AG08396 (cell line): Measurements from ENCODE around the gene KLK2.

Source experiments
- DNase-seq: peaks from one replicate; pipeline ENCODE4 v3.0.0; 2012; ENCODE audit warnings: low spot score, mixed read lengths

Gene KLK2

DNA sequence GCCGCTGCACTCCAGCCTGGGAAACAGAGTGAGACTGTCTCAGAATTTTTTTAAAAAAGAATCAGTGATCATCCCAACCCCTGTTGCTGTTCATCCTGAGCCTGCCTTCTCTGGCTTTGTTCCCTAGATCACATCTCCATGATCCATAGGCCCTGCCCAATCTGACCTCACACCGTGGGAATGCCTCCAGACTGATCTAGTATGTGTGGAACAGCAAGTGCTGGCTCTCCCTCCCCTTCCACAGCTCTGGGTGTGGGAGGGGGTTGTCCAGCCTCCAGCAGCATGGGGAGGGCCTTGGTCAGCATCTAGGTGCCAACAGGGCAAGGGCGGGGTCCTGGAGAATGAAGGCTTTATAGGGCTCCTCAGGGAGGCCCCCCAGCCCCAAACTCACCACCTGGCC, at the start of gene KLK2:
Gene KLK2, plus strand, starts transcription at position 384 of the 400 bp plus-strand sequence. CDS start 35 bp downstream, outside the sequence.
- no peak for DNase-seq

DNA sequence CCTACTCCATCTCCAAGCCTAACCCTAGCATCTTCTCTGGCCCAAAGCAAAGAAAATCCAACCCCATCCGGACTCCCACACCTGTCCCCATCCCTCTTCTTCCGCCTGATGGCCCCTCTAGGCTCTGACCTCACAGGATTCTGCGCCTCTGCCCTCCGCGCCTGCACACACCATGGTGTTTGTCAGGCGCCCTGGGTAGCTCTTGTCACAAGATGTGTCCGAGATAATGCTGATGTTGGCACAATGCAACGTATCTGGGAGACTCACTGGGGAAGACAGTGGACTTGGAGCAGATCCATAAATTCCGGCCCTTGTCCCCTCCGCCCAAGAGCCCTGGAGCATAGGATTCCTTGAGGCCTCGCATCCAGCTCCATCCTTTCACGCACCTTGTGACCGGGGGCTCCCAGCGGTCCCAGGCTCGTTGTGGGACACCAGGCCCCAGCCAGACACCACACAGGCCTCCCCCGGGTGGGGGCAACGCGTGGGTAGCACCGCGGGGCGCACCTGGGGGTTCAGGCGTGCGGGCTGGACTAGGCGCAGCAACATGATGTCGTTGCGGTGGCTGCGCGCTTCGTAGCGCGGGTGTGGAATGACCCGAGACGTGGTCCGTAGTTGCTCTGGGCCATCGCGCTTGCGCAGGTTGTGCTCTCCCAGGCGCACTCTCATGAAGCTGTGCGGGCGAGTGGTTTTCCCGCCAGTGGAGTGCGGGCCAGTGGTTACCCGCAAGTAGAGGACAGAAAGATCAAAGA, 46.6 kb upstream of the KLK2 start:
- no peak for DNase-seq

DNA sequence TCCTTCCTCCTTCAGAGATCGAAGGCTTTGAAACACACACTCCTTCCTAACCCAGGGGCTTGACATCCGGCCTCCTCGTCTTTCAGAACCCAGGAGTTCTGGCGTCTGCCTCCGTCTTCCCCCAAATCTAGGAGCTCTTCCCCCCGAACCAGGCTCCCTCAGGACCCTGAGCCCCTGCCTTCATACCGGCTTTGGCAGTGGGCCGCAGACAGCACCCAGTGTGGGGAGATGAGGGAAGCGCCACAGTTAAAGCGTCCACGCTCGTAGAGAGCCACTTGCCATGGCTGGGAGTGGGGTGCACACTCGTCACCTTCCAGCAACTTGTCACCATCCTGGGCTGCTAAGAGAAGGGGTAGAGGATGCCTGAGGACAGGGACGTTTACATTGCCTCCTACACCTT, 45.8 kb upstream of the KLK2 start:
- DNase-seq = no peak

GRCh38 chr19:50829801-50830200, 43.4 kb upstream of the KLK2 start:
- no peak for DNase-seq

GRCh38 chr19:50830266-50831025, 42.8 kb upstream of the KLK2 start:
- no peak for DNase-seq

DNA sequence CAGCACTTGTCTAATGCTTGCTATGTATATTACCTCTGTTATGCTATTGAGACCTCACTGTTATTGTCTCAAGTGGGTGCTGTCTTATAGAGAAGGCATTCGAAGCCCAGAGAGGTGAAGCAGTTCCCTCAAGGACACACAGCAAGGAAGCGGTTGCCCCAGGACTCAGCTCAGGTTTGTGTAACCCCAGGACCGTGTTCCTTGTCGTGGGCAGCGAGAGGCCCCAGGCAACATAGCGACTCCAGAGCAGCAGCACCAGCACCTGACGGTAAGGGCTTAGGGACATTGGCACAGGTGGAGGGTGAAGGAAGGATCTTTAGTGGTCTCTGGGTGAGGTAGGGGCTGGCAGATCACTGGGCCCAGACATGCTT, 42.2 kb upstream of the KLK2 start:
- no peak for DNase-seq

DNA sequence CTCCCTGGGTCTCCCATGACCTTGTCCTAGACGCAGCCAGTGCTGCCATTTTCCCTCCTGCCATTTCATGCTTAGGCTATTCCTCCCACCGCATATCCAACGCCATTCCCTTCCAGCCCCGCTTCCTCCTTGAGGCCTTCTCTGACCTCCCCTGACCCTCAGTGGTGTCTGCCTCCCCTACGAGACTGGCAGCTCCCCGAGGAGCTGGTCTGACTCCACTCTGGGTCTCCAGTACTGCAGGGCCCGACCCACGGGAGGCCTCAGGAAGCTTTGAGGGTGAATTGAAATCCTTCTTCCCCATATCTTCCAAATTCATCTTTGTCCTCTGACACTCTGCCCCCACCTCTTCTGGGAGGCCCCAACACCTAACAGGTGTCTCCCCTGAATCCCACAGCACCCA, 40.6 kb upstream of the KLK2 start:
- DNase-seq = no peak

GRCh38 chr19:50833117-50833801, 40.0 kb upstream of the KLK2 start, which contains the start of gene KLK15:
TSS of gene KLK15 (minus strand) at chr19:50833574. CDS start at chr19:50831492, 2,082 bp downstream.
- no peak for DNase-seq

DNA sequence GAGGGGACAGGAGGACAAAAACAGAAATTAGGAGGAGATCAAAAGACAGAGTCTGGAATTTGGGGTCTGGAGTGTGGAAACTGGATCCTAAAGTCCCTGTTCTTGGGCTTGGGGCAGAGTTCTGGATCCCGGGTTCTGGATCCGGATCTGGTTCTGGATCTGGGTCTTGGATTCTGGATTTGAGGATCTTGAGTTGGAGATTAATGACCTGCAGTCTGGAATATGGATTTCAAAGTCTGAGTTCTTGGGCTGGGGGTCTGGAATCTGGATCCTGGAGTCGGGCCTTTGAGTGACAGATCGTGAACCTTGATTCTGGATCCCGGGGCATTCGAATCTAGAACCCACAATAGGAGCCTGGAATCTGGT, 39.5 kb upstream of the KLK2 start:
- no peak for DNase-seq

- DNase-seq = no peak
Measured at GRCh38 chr19:50835103-50835784, 38.0 kb upstream of the KLK2 start.

DNA sequence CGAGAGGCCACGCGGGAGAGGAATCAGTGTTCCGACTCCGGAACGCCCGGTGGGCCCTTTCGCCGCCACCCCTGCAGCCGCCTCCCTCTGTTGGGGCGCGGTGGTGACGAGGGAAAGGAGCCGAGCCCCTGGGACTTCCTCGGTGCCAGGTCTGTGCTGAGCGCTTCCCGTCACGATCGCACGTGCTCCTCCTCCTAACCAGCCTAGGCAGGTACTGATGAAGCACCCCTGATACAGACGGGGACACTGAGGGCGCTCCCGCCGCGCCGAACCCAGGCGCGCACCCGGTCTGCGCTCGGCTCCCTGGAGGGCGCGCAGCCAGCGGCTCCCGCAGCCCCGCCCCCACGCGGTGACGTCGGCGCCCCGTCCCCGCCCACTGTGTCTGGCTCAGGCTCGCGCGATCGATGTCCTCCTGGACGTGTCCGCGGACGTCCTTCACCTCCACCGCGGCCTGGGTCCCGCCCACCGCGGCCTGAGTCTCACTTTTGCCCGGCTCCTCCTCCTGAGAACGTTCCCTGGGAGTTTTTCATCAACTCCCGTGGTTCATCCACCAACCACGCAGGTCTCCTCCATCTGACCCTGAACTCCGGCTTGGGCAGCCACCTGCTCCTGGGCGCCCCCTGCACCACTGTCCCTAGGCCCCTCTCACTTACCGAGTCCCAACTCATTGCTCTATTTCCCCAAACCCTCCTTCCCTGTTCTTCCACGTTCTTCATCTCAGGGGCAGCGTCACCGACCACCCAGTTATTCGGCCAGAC, 37.3 kb upstream of the KLK2 start:
- DNase-seq = peak; percentile 93

- DNase-seq = no peak
Measured at GRCh38 chr19:50836543-50837195, 36.6 kb upstream of the KLK2 start.

- no peak for DNase-seq
Measured at GRCh38 chr19:50837300-50837699, 35.9 kb upstream of the KLK2 start.

DNA sequence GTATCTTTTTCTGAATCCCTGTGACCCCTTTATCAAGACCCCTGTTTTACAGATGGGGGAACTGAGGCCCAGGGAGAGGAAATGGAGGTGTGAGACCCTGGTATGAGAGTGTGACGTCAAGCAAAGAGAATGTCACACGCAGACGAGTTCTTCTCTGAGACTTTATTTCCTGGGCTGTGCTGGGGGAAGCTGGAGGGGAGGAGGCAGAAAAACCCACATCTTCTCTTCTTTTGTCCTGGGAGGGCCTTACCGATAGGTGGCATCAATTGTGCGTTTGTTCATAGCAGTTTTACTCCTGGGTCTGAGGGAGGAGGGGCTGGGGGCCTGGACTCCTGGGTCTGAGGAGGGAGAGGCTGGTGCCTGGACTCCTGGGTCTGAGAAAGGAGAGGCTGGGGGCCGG, 35.0 kb upstream of the KLK2 start:
- DNase-seq = no peak

DNA sequence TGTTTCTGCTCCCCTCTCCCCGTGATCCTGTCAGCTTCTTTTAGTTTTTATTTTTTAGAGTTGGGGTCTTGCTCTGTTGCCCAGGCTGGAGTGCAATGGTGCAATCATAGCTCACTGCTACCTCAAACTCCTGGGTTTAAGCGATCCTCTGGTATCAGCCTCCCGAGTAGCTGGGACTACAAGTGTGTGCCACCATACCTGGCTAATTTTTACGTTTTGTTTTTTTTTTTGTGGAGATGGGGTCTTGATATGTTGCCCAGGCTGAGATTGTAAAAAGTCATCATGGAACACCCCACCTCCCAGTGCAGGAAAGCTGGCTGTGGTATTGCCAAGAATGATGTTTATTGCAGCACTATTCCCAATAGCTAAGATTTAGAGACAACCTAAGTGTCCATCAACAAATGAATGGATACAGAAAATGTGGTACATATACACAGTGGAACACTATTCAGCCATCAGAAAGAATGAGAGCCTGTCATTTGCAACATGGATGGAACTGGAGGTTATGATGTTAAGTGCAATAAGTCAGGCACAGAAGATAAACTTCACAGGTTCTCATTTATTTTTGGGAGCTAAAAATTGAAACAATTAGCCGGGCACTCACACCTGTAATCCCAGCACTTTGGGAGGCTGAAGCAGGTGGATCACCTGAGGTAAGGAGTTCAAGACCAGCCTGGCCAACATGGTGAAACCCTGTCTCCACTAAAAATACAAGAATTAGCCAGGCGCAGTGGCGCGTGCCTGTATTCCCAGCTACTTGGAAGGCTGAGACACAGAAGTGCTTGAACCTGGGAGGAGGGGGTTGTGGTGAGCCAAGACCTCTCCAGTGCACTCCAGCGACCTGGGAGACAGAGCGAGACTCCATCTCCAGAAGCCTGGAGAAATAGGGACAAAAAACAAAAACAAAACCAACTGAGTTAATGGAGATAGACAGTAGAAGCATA, 33.3 kb upstream of the KLK2 start:
- DNase-seq = no peak

DNA sequence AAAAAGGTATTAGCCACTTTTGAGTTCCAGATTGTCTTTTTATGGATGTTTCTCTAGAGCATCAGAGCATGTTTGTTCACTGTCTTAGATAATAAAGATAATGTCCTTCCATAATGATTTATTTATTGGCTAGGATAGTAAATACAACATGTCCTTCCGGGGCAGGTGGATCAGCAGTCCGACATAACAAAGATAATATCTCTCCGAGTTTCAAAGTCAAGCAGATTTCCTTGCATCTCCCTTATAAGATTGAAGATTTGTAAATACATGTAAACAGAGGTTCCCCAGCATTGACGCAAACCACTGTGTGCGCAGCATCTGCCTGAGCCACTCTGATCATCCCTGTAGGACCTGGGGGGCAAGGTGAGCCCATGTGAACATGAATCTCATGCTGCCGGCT, 31.1 kb upstream of the KLK2 start:
- no peak for DNase-seq

DNA sequence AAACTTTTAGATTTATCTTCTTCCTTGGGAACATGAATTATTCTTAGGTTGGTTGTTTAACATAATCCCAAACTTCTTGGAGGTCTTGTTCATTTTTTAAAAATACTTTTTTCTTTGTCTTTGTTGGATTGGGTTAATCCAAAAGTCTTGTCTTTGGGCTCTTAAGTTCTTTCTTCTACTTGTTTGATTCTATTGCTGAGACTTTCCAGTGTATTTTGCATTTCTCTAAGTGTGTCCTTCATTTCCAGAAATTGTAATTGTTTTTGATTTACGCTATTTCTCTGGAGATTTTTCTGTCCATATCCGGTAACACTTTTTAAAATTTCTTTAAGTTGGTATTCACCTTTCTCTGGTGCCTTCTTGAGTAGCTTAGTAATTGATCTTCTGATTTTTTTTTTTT, 30.0 kb upstream of the KLK2 start:
- DNase-seq = no peak

DNA sequence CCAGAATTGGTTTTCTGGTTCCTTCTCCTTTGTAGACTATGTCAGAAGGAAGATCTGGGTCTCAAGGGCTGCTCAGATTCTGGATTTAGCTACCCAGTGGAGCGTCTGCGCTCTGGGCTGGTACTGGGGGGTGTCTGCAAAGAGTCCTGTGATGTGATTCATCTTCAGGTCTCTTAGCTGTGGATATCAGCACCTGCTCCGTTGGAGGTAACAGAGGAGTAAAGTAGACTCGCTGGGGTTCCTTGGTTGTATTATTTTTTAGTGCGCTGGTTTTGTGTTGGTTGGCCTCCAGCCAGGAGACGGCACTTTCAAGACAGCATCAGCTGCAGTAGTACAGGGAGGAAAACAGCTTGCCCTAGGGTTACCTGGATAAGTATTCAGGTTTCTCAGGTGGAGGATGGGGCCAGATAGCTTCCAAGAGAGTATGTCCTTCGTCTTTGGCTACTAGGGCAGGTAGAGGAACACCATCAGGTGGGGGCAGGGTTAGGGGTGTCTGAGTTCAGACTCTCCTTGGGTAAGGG, 29.5 kb upstream of the KLK2 start:
- no peak for DNase-seq

- no peak for DNase-seq
Measured at GRCh38 chr19:50844296-50844935, 28.8 kb upstream of the KLK2 start.
